IMR-90 (cell line): ENCODE results near the gene ZNHIT1. TPM values are rescaled to one million over a fixed set of nuclear protein-coding genes. Genes with fewer than 3 reads are reported as not detected.

ENCODE experiments used
- ATAC-seq: fragments of 200-7000 bp; cut with Tn5 transposase; 2 replicates; pipeline ENCODE4 v1.9.1; 2020; ENCODE audit warnings: low read depth, mild to moderate bottlenecking, moderate library complexity
- BruUV-seq: library from RNA; stranded (reverse); fragments of 400-500 nt; replicated peaks from 2 replicates; lab custom pipeline; 2021; lab: Mats Ljungman, UMichigan
- CTCF ChIA-PET: fragments of 300-600 bp; formaldehyde crosslinking; extraction: SDS; loops from one replicate; lab custom pipeline; 2021; ENCODE audit warnings: antibody characterized with exemption; lab: Yijun Ruan, JAX
- POLR2A ChIA-PET: fragments of 300-600 bp; sonication (Branson Sonifier 250); formaldehyde crosslinking; loops from one replicate; lab custom pipeline; 2022; ENCODE audit warnings: antibody characterized with exemption; ENCODE audit not compliant: unreplicated experiment; lab: Charles Lee
- DNase-seq: peaks from one replicate; pipeline ENCODE4 v3.0.0; 2013
- H2AFZ ChIP-seq: replicated peaks from 2 replicates; pipeline ENCODE3; 2013; ENCODE audit warnings: low read length, mild to moderate bottlenecking; ENCODE audit not compliant: poor library complexity
- H2AK5ac ChIP-seq: 2 replicates; pipeline ENCODE4 v1.6.1; 2013; ENCODE audit warnings: low read depth, low read length, inconsistent platforms
- H2AK9ac ChIP-seq: replicated peaks from 2 replicates; pipeline ENCODE3; 2013; ENCODE audit warnings: mild to moderate bottlenecking, low read depth, low read length, moderate library complexity; ENCODE audit not compliant: poor library complexity
- H2BK120ac ChIP-seq: 2 replicates; pipeline ENCODE4 v1.6.1; 2013; ENCODE audit warnings: low read depth, low read length, inconsistent platforms
- H2BK15ac ChIP-seq: 3 replicates; pipeline ENCODE4 v1.6.1; 2013; ENCODE audit warnings: low read depth, low read length, inconsistent platforms
- H2BK20ac ChIP-seq: 2 replicates; pipeline ENCODE4 v1.6.1; 2013; ENCODE audit warnings: low read depth, mild to moderate bottlenecking, inconsistent platforms, low read length, moderate library complexity
- H2BK5ac ChIP-seq: 2 replicates; pipeline ENCODE4 v1.6.1; 2013; ENCODE audit warnings: mild to moderate bottlenecking, low read depth, low read length, inconsistent platforms; ENCODE audit not compliant: poor library complexity, severe bottlenecking
- H3K14ac ChIP-seq: replicated peaks from 2 replicates; pipeline ENCODE4 v1.6.1; 2013; ENCODE audit warnings: low read depth, low read length, inconsistent platforms
- H3K18ac ChIP-seq: 2 replicates; pipeline ENCODE4 v1.6.1; 2013; ENCODE audit warnings: low read depth, low read length, control low read depth
- H3K23ac ChIP-seq: 2 replicates; pipeline ENCODE4 v1.6.1; 2013; ENCODE audit warnings: low read depth, low read length, inconsistent platforms
- H3K27ac ChIP-seq: 2 replicates; pipeline ENCODE4 v1.5.1; 2013; ENCODE audit warnings: mild to moderate bottlenecking, control low read depth, low read length; ENCODE audit not compliant: insufficient read depth
- H3K27me3 ChIP-seq: 2 replicates; pipeline ENCODE4 v1.6.1; 2013; ENCODE audit warnings: low read length; ENCODE audit not compliant: control insufficient read depth, insufficient read depth
- H3K36me3 ChIP-seq: 2 replicates; pipeline ENCODE4 v1.6.1; 2013; ENCODE audit warnings: low read length, mixed read lengths; ENCODE audit not compliant: control insufficient read depth, insufficient read depth
- H3K4ac ChIP-seq: 2 replicates; pipeline ENCODE4 v1.6.1; 2013; ENCODE audit warnings: low read depth, low read length, inconsistent platforms
- H3K4me1 ChIP-seq: 2 replicates; pipeline ENCODE4 v1.6.1; 2013; ENCODE audit warnings: low read length, mixed read lengths; ENCODE audit not compliant: control insufficient read depth, insufficient read depth
- H3K4me2 ChIP-seq: 2 replicates; pipeline ENCODE4 v1.6.1; 2013; ENCODE audit warnings: low read depth, mild to moderate bottlenecking, control low read depth, low read length, moderate library complexity
- H3K4me3 ChIP-seq: 2 replicates; pipeline ENCODE4 v1.5.1; 2013; ENCODE audit warnings: low read depth, mild to moderate bottlenecking, control low read depth, low read length, moderate library complexity; ENCODE audit not compliant: insufficient read depth
- H3K56ac ChIP-seq: 2 replicates; pipeline ENCODE4 v1.6.1; 2013; ENCODE audit warnings: low read length, inconsistent platforms; ENCODE audit not compliant: insufficient read depth; ENCODE audit errors: extremely low read depth
- H3K79me1 ChIP-seq, 2 experiments: 2 replicates each; pipeline ENCODE4 v1.6.1; 2013; ENCODE audit warnings: low read length in 2 of 2, inconsistent platforms in 1 of 2, low read depth in 1 of 2
- H3K9ac ChIP-seq: 2 replicates; pipeline ENCODE4 v1.6.1; 2013; ENCODE audit warnings: low read depth, low read length, control low read depth
- H3K9me1 ChIP-seq: 2 replicates; pipeline ENCODE4 v1.6.1; 2013; ENCODE audit warnings: low read length, inconsistent platforms; ENCODE audit not compliant: insufficient read depth
- H3K9me3 ChIP-seq: 2 replicates; pipeline ENCODE4 v1.6.1; 2013; ENCODE audit warnings: low read length; ENCODE audit not compliant: control insufficient read depth, insufficient read depth
- H4K20me1 ChIP-seq: 2 replicates; pipeline ENCODE4 v1.6.1; 2013; ENCODE audit warnings: low read length, inconsistent platforms; ENCODE audit not compliant: insufficient read depth
- H4K5ac ChIP-seq: 2 replicates; pipeline ENCODE4 v1.6.1; 2013; ENCODE audit warnings: mild to moderate bottlenecking, low read depth, low read length, control low read depth
- H4K8ac ChIP-seq, 2 experiments: 2 replicates each; pipeline ENCODE4 v1.6.1; 2013; ENCODE audit warnings: low read depth in 2 of 2, low read length in 2 of 2, control low read depth in 1 of 2, inconsistent platforms in 1 of 2
- H4K91ac ChIP-seq: 2 replicates; pipeline ENCODE4 v1.6.1; 2013; ENCODE audit warnings: low read depth, low read length, inconsistent platforms; ENCODE audit not compliant: insufficient read depth
- BHLHE40 ChIP-seq: fragments of 150-350 bp; IDR thresholded peaks from 2 replicates; pipeline ENCODE4 v1.6.1; 2016; ENCODE audit warnings: mild to moderate bottlenecking, low read depth, low read length
- CEBPB ChIP-seq: IDR thresholded peaks from 2 replicates; pipeline ENCODE4 v1.6.1; 2012; ENCODE audit warnings: low read depth, low read length, improper control_type of control experiment
- CHD1 ChIP-seq: IDR thresholded peaks from 2 replicates; pipeline ENCODE4 v1.6.1; 2012; ENCODE audit warnings: low read depth, low read length, improper control_type of control experiment
- FOS ChIP-seq: fragments of 150-350 bp; IDR thresholded peaks from 2 replicates; pipeline ENCODE4 v1.6.1; 2016; ENCODE audit warnings: low read depth, low read length
- MAFK ChIP-seq: IDR thresholded peaks from 2 replicates; pipeline ENCODE4 v1.6.1; 2012; ENCODE audit warnings: low read depth, low read length, improper control_type of control experiment
- MAZ ChIP-seq: IDR thresholded peaks from 2 replicates; pipeline ENCODE4 v1.6.1; 2012; ENCODE audit warnings: low read depth, mild to moderate bottlenecking, low read length, improper control_type of control experiment, moderate library complexity, borderline replicate concordance
- MXI1 ChIP-seq: IDR thresholded peaks from 2 replicates; pipeline ENCODE4 v1.6.1; 2012; ENCODE audit warnings: low read depth, mild to moderate bottlenecking, low read length, moderate library complexity, borderline replicate concordance
- NFE2L2 ChIP-seq: fragments of 150-350 bp; IDR thresholded peaks from 2 replicates; pipeline ENCODE4 v1.6.1; 2016; ENCODE audit warnings: low read depth, mild to moderate bottlenecking, low read length
- POLR2A ChIP-seq: IDR thresholded peaks from 2 replicates; pipeline ENCODE4 v1.6.1; 2012; ENCODE audit warnings: mild to moderate bottlenecking, low read depth, low read length
- RAD21 ChIP-seq: IDR thresholded peaks from 2 replicates; pipeline ENCODE4 v1.6.1; 2012; ENCODE audit warnings: low read length, improper control_type of control experiment
- RCOR1 ChIP-seq: IDR thresholded peaks from 2 replicates; pipeline ENCODE4 v1.6.1; 2012; ENCODE audit warnings: mild to moderate bottlenecking, low read length, improper control_type of control experiment; ENCODE audit not compliant: insufficient replicate concordance
- RFX5 ChIP-seq: IDR thresholded peaks from 2 replicates; pipeline ENCODE4 v1.8.0; 2012; ENCODE audit warnings: low read depth, mild to moderate bottlenecking, low read length, moderate library complexity
- SMC3 ChIP-seq: fragments of 150-350 bp; IDR thresholded peaks from 2 replicates; pipeline ENCODE4 v1.6.1; 2016; ENCODE audit warnings: low read depth, mild to moderate bottlenecking, antibody characterized with exemption, low read length, moderate library complexity
- WGBS, 2 experiments: methylation state at CpG; one replicate each; pipeline versions ENCODE4 v1.1.5 to v1.1.7; 2013; ENCODE audit warnings: missing lambda C conversion rate in 2 of 2; ENCODE audit not compliant: insufficient read length in 1 of 2; ENCODE audit errors: extremely low coverage in 2 of 2; 5-methylcytosine and 5-hydroxymethylcytosine counted together
- dilution Hi-C: fragments of 300-500 bp; cut with HindIII; formaldehyde crosslinking; loops from one replicate; pipeline ENCODE4 v1.14.3; 2018; ENCODE audit warnings: low sequenced_read_pairs; ENCODE audit not compliant: unreplicated experiment
- in situ Hi-C: fragments of 300-500 bp; cut with MboI; formaldehyde crosslinking; loops from 3 replicates; pipeline ENCODE4 v1.14.3; 2019; ENCODE audit warnings: low sequenced_read_pairs, inconsistent platforms, mixed read lengths
- intact Hi-C: fragments of 100-400 bp; cut with micrococcal nuclease; formaldehyde crosslinking; loops from 2 replicates; pipeline ENCODE4 v1.10.0; 2022
- polyA plus RNA-seq, 3 experiments: library from polyadenylated mRNA; depleted of rRNA; stranded (reverse); fragments of >200 nt; gene quantifications; 2 replicates each; pipeline ENCODE4 v1.2.3, GENCODE V29; 2012; ENCODE audit warnings: low replicate concordance in 1 of 3
- total RNA-seq: library from RNA; depleted of rRNA; stranded (reverse); fragments of >200 nt; gene quantifications from 2 replicates; pipeline ENCODE4 v1.2.3, GENCODE V29; 2012
- TF ChIP-seq, protein P1 (sequence below): conservative IDR thresholded peaks from 2 replicates; pipeline ENCODE4 v1.5.1; 2012; ENCODE audit warnings: mild to moderate bottlenecking, low read depth, low read length, improper control_type of control experiment
- TF ChIP-seq, protein P2 (sequence below): fragments of 150-350 bp; IDR thresholded peaks from 2 replicates; pipeline ENCODE4 v1.6.1; 2017; ENCODE audit warnings: mild to moderate bottlenecking, antibody characterized with exemption, low read length, low read depth
- TF ChIP-seq, protein P3 (sequence below): fragments of 150-350 bp; IDR thresholded peaks from 2 replicates; pipeline ENCODE4 v1.6.1; 2016; ENCODE audit warnings: low read depth, mild to moderate bottlenecking, low read length, moderate library complexity, borderline replicate concordance

The ZNHIT1 gene
- total and polyA plus RNA-seq, 2 of the 4 experiments (the other 2 are of a cell fraction) = 31.7 to 47.1 TPM

DNA sequence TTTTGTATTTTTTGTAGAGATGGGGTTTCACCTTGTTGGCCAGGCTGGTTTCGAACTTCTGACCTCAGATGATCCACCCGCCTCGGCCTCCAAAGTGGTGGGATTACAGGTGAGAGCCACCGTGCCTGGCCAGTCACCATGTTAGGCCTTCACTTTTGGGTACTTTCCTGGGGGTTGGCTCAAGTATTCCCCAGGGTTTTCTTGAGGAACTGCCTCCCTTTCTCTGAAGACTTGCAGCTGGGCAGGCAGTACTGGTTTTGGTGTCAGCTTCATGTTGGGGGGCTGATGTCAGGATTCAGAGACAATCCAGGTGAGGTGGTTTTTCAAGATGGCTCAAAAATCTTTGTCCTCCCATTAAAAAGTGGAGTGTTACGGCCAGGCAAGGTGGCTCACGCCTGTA lies 7.7 kb downstream of the ZNHIT1 start:
- H2AK5ac ChIP-seq = no peak overlapping the region
- DNase-seq (no peak), ATAC-seq (no peak)
- H3K27ac ChIP-seq = no peak overlapping the region
- peaks cover 8% of the 10 kb centered on the region for H4K20me1 ChIP-seq
- CTCF ChIA-PET = no interaction called here
- peaks cover 3% of the 10 kb centered on the region for H3K9me1 ChIP-seq
- no TSS peak for BruUV-seq
- H2BK120ac ChIP-seq = no peak overlapping the region
- H3K36me3 ChIP-seq = peaks cover 38% of the 10 kb centered on the region
- no peak overlapping the region for H3K14ac ChIP-seq
- no peak overlapping the region for H3K4me3 ChIP-seq
- no peak overlapping the region for H4K91ac ChIP-seq
- H2AFZ ChIP-seq = no peak overlapping the region
- H2BK20ac ChIP-seq = no peak overlapping the region
- POLR2A ChIA-PET = no interaction called here
- H3K4me2 ChIP-seq = no peak overlapping the region
- H3K79me1 ChIP-seq = peaks cover 0 to 18% of the 10 kb centered on the region in 2 experiments; a peak in 3 of 4 replicates
- H2AK9ac ChIP-seq = no peak overlapping the region
- no peak overlapping the region for H3K23ac ChIP-seq
- WGBS, 2 experiments = 80% methylated on average over 1 of the region's 6 CpGs; no CpG with 5 or more reads in 1 of the 2 experiments
- no peak overlapping the region for H4K8ac ChIP-seq
- H3K56ac ChIP-seq = no peak overlapping the region
- H3K9ac ChIP-seq = no peak overlapping the region
- H2BK15ac ChIP-seq = no peak overlapping the region
- H3K4me1 ChIP-seq = no peaks in the 10 kb centered on the region
- no peaks in the 10 kb centered on the region for H3K27me3 ChIP-seq
- no peak overlapping the region for H2BK5ac ChIP-seq
- intact Hi-C loops = no loop called here
- no peak overlapping the region for H3K4ac ChIP-seq
- dilution Hi-C loops = no loop called here
- no peak overlapping the region for H4K5ac ChIP-seq
- no peak overlapping the region for H3K18ac ChIP-seq
- in situ Hi-C loops = no loop called here
- no peaks in the 10 kb centered on the region for H3K9me3 ChIP-seq
- TF ChIP-seq RCOR1 = no peak
- TF ChIP-seq RAD21 = no peak
- TF ChIP-seq NFE2L2 = no peak
- TF ChIP-seq, protein P1, sequence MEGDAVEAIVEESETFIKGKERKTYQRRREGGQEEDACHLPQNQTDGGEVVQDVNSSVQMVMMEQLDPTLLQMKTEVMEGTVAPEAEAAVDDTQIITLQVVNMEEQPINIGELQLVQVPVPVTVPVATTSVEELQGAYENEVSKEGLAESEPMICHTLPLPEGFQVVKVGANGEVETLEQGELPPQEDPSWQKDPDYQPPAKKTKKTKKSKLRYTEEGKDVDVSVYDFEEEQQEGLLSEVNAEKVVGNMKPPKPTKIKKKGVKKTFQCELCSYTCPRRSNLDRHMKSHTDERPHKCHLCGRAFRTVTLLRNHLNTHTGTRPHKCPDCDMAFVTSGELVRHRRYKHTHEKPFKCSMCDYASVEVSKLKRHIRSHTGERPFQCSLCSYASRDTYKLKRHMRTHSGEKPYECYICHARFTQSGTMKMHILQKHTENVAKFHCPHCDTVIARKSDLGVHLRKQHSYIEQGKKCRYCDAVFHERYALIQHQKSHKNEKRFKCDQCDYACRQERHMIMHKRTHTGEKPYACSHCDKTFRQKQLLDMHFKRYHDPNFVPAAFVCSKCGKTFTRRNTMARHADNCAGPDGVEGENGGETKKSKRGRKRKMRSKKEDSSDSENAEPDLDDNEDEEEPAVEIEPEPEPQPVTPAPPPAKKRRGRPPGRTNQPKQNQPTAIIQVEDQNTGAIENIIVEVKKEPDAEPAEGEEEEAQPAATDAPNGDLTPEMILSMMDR = no peak
- TF ChIP-seq CEBPB = no peak
- TF ChIP-seq MAZ = no peak
- TF ChIP-seq, protein P2, sequence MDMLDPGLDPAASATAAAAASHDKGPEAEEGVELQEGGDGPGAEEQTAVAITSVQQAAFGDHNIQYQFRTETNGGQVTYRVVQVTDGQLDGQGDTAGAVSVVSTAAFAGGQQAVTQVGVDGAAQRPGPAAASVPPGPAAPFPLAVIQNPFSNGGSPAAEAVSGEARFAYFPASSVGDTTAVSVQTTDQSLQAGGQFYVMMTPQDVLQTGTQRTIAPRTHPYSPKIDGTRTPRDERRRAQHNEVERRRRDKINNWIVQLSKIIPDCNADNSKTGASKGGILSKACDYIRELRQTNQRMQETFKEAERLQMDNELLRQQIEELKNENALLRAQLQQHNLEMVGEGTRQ = no peak
- no peak for TF ChIP-seq SMC3
- TF ChIP-seq, protein P3, sequence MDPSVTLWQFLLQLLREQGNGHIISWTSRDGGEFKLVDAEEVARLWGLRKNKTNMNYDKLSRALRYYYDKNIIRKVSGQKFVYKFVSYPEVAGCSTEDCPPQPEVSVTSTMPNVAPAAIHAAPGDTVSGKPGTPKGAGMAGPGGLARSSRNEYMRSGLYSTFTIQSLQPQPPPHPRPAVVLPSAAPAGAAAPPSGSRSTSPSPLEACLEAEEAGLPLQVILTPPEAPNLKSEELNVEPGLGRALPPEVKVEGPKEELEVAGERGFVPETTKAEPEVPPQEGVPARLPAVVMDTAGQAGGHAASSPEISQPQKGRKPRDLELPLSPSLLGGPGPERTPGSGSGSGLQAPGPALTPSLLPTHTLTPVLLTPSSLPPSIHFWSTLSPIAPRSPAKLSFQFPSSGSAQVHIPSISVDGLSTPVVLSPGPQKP = no peak
- TF ChIP-seq BHLHE40 = no peak
- TF ChIP-seq POLR2A = no peak
- no peak for TF ChIP-seq CHD1
- no peak for TF ChIP-seq MXI1
- TF ChIP-seq FOS = no peak
- no peak for TF ChIP-seq RFX5
- TF ChIP-seq MAFK = no peak
